Islet precursor cell (in vitro differentiated cells): ENCODE data around the gene RALGPS1.

Source experiments
- DNase-seq: peaks from one replicate; pipeline ENCODE4 v3.0.0-alpha.2; 2018

RALGPS1 gene

GRCh38 chr9:126907058-126907457 is 7.5 kb upstream of the RALGPS1 start:
- no peak for DNase-seq

GRCh38 chr9:126915281-126915816 is 767 bp downstream of the RALGPS1 start:
- DNase-seq = peak; percentile 81

- no peak for DNase-seq
These were observed 1.4 kb downstream of the RALGPS1 start for GRCh38 chr9:126915846-126916543.

- no peak for DNase-seq
These were observed 2.3 kb downstream of the RALGPS1 start for GRCh38 chr9:126916909-126917308.

- DNase-seq = no peak
These were observed 4.6 kb downstream of the RALGPS1 start for GRCh38 chr9:126919193-126919592.

GRCh38 chr9:126925876-126926275 is 11.3 kb downstream of the RALGPS1 start:
- no peak for DNase-seq

GRCh38 chr9:126926364-126926763 is 11.8 kb downstream of the RALGPS1 start:
- DNase-seq = no peak

GRCh38 chr9:126927419-126927818 is 12.8 kb downstream of the RALGPS1 start:
- DNase-seq = no peak

- DNase-seq = no peak
These were observed 18.3 kb downstream of the RALGPS1 start for GRCh38 chr9:126932871-126933321.

GRCh38 chr9:126933334-126933980 is 18.9 kb downstream of the RALGPS1 start:
- DNase-seq = no peak

- no peak for DNase-seq
These were observed 19.9 kb downstream of the RALGPS1 start for GRCh38 chr9:126934441-126934840.

- no peak for DNase-seq
These were observed 21.0 kb downstream of the RALGPS1 start for GRCh38 chr9:126935630-126936029.

- DNase-seq = no peak
These were observed 22.9 kb downstream of the RALGPS1 start for GRCh38 chr9:126937444-126937843.

- no peak for DNase-seq
These were observed 23.7 kb downstream of the RALGPS1 start for GRCh38 chr9:126938327-126938726.

GRCh38 chr9:126939821-126940221 is 25.2 kb downstream of the RALGPS1 start:
- DNase-seq = no peak

- no peak for DNase-seq
These were observed 27.8 kb downstream of the RALGPS1 start for GRCh38 chr9:126942399-126942798.

- DNase-seq = peak; percentile 49
These were observed 31.1 kb downstream of the RALGPS1 start for GRCh38 chr9:126945682-126946081.

GRCh38 chr9:126947529-126947928 is 32.9 kb downstream of the RALGPS1 start:
- peak; percentile 61 for DNase-seq

- DNase-seq = peak; percentile 43
These were observed 37.8 kb downstream of the RALGPS1 start for GRCh38 chr9:126952205-126952977.

- peak; percentile 11 for DNase-seq
These were observed 38.6 kb downstream of the RALGPS1 start for GRCh38 chr9:126953041-126953809.

- peak; percentile 58 for DNase-seq
These were observed 41.2 kb downstream of the RALGPS1 start for GRCh38 chr9:126955811-126956210.

GRCh38 chr9:126956917-126957686 is 42.5 kb downstream of the RALGPS1 start:
- peak; percentile 53 for DNase-seq
